Dedifferentiated amniotic fluid mesenchymal stem cell (primary cell): Measurements from ENCODE around the gene HELZ.
"Not testable (repeated sequence)": the region's sequence is repeated elsewhere in the genome, so short reads cannot be mapped to it uniquely, and the experiment has no call there.

Experiments
- DNase-seq: peaks from one replicate; pipeline ENCODE4 v3.0.0-alpha.2; 2016; ENCODE audit errors: extremely low spot score

Gene HELZ

GRCh38 chr17:67270416-67270815, 25.4 kb upstream of the HELZ start:
- DNase-seq = no peak

- no peak for DNase-seq
Measured at GRCh38 chr17:67266496-67266895, 21.5 kb upstream of the HELZ start.

GRCh38 chr17:67265436-67266019, 20.5 kb upstream of the HELZ start:
- DNase-seq = no peak

- no peak for DNase-seq
Measured at GRCh38 chr17:67262435-67263117, 17.6 kb upstream of the HELZ start.

GRCh38 chr17:67260170-67260987, 15.4 kb upstream of the HELZ start:
- DNase-seq = peak; percentile 63

- DNase-seq = no peak
Measured at GRCh38 chr17:67258821-67259468, 13.9 kb upstream of the HELZ start.

- DNase-seq = no peak
Measured at GRCh38 chr17:67256075-67256732, 11.2 kb upstream of the HELZ start.

- DNase-seq = peak; percentile 72
Measured at GRCh38 chr17:67253384-67253783, 8.4 kb upstream of the HELZ start.

GRCh38 chr17:67251586-67251985, 6.6 kb upstream of the HELZ start:
- DNase-seq = not testable (repeated sequence)

GRCh38 chr17:67248291-67248690, 3.3 kb upstream of the HELZ start:
- no peak for DNase-seq

GRCh38 chr17:67247416-67247900, 2.5 kb upstream of the HELZ start:
- no peak for DNase-seq

GRCh38 chr17:67246653-67247415, 1.8 kb upstream of the HELZ start:
- no peak for DNase-seq

GRCh38 chr17:67246403-67246652, 1.3 kb upstream of the HELZ start:
- DNase-seq = no peak

GRCh38 chr17:67245694-67246402, 852 bp upstream of the HELZ start:
- DNase-seq = no peak

- no peak for DNase-seq
Measured at GRCh38 chr17:67244431-67245072, 444 bp downstream of the HELZ start.

- no peak for DNase-seq
Measured at GRCh38 chr17:67243284-67243683, 1.7 kb downstream of the HELZ start.

- no peak for DNase-seq
Measured at GRCh38 chr17:67241719-67242341, 3.2 kb downstream of the HELZ start.

- peak; percentile 58 for DNase-seq
Measured at GRCh38 chr17:67239597-67239996, 5.4 kb downstream of the HELZ start.

- DNase-seq = no peak
Measured at GRCh38 chr17:67238991-67239390, 6.0 kb downstream of the HELZ start.

- no peak for DNase-seq
Measured at GRCh38 chr17:67232441-67232840, 12.6 kb downstream of the HELZ start.
